ENCODE results near the gene RC3H2. TPM values are rescaled to one million over a fixed set of nuclear protein-coding genes. Genes with fewer than 3 reads are reported as not detected.

Gene RC3H2
- total and polyA plus RNA-seq, 2 of the 8 experiments (the other 6 are each of a cell fraction or from before 2014, with no cell fraction given): 11.2 to 38.4 TPM

DNA sequence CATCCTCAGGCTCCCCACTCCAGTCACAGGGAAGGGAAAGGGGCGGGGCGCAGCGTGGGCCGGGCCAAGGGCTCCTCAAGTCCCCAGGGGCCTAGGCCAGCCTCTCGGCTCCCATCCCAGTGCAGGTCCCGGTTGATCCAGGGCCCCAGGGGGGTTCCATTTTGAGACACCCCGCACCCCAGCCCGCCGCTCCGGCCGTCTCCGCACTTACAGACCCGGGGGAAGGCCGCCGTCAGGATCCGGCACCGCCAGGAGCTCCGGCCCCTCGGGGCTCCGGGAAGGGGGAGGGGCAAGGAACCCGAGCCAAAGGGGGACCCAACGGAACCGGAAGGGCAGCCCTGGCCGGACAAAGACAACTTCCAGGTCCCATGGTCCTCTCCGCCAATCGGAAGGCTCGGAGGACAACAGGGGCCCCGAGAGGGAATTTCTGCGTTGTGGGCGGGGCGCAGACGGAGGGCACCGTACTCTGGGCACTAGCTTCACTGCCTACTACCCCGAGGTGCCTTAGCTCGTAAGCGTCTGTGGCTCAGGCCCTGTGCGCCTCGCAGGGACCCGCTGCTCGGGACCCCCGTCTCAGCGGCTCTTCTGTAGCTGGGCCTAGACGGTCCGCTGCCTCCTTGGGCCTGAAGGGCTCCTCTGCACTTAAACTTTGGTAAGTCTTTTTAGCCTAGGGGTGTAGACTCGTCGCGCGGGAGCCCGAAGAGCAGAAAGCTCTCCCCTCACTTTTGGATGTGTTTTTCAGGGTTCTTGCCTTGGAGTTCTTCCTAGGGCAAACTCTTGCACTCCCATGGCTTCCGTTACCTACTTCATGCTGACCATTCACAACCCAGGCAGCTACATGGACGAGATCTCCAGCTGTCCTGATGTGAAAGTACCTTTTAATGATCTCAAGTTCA, 26.3 kb upstream of the RC3H2 start, which contains the start of gene ZBTB26 (continued):
- TF ChIP-seq EGR1 (IDR thresholded peaks at IDR 0.05; ENCODE audit: borderline replicate concordance, low read depth, low read length): 0 out of 2 replicates have a peak, but pooled peaks have one; percentile 65
- TF ChIP-seq PHF8 (conservative IDR thresholded peaks at IDR 0.05; ENCODE audit: low read depth, low read length): peak; percentile 83
- no peak for TF ChIP-seq SP2 (IDR thresholded peaks at IDR 0.05; ENCODE audit: low read length)
- TF ChIP-seq GTF2F1 (IDR thresholded peaks at IDR 0.05; ENCODE audit: borderline replicate concordance, low read depth, low read length): no peak
- no peak for TF ChIP-seq BRCA1 (IDR thresholded peaks at IDR 0.05; ENCODE audit: low read depth, low read length)
- TF ChIP-seq SIX5 (IDR thresholded peaks at IDR 0.05; ENCODE audit: low read depth, low read length): no peak; the same call in 1 of the 2 replicates
- TF ChIP-seq, protein P1, sequence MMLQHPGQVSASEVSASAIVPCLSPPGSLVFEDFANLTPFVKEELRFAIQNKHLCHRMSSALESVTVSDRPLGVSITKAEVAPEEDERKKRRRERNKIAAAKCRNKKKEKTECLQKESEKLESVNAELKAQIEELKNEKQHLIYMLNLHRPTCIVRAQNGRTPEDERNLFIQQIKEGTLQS (IDR thresholded peaks at IDR 0.05; ENCODE audit: insufficient read depth, low read depth, low read length): no peak
- no peak for TF ChIP-seq SAP30 (IDR thresholded peaks at IDR 0.05; ENCODE audit: insufficient read depth, insufficient replicate concordance, low read length)
- TF ChIP-seq RFX5 (IDR thresholded peaks at IDR 0.05; ENCODE audit: borderline replicate concordance, low read depth, low read length): no peak
- TF ChIP-seq KDM1A (IDR thresholded peaks at IDR 0.05; ENCODE audit: borderline replicate concordance, low read length): 0 out of 2 replicates have a peak, but pooled peaks have one; percentile 23
- no peak for TF ChIP-seq MAX (IDR thresholded peaks at IDR 0.05)
- TF ChIP-seq POU5F1 (IDR thresholded peaks at IDR 0.05; ENCODE audit: low read depth, low read length): no peak
- TF ChIP-seq, protein P2, sequence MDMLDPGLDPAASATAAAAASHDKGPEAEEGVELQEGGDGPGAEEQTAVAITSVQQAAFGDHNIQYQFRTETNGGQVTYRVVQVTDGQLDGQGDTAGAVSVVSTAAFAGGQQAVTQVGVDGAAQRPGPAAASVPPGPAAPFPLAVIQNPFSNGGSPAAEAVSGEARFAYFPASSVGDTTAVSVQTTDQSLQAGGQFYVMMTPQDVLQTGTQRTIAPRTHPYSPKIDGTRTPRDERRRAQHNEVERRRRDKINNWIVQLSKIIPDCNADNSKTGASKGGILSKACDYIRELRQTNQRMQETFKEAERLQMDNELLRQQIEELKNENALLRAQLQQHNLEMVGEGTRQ (IDR thresholded peaks at IDR 0.05; ENCODE audit: low read length): peak; percentile 59
- TF ChIP-seq RAD21 (IDR thresholded peaks at IDR 0.05 in 1 of 2, conservative IDR thresholded peaks at IDR 0.05 in 1 of 2; ENCODE audit: low read depth in 2 of 2, low read length in 2 of 2): no peak
- no peak for TF ChIP-seq CEBPB (IDR thresholded peaks at IDR 0.05; ENCODE audit: low read depth, low read length)
- no peak for TF ChIP-seq CHD2 (IDR thresholded peaks at IDR 0.05; ENCODE audit: low read length)
- TF ChIP-seq BCL11A (IDR thresholded peaks at IDR 0.05; ENCODE audit: low read depth in 2 of 2, low read length in 2 of 2): no peak
- peak; percentile 93 for TF ChIP-seq TAF1 (IDR thresholded peaks at IDR 0.05; ENCODE audit: low read depth, low read length)
- peak; percentile 79; the same call in 1 of the 2 replicates for TF ChIP-seq RBBP5 (IDR thresholded peaks at IDR 0.05; ENCODE audit: borderline replicate concordance, low read depth, low read length)
- no peak for TF ChIP-seq MAFK (IDR thresholded peaks at IDR 0.05; ENCODE audit: low read depth, low read length)
- no peak for TF ChIP-seq SRF (IDR thresholded peaks at IDR 0.05; ENCODE audit: low read depth, low read length)
- TF ChIP-seq GABPA (IDR thresholded peaks at IDR 0.05; ENCODE audit: borderline replicate concordance, insufficient read depth, low read length): peak; percentile 91
